Activated CD8-positive, alpha-beta memory T cell treated with anti-CD3 and anti-CD28 coated beads, Interleukin-2, amount 10 ng/mL, durations not matched to agents 7 days and 5 days (primary cell): ENCODE data around the gene SLCO6A1. TPM values are rescaled to one million over a fixed set of nuclear protein-coding genes. Genes with fewer than 3 reads are reported as not detected.

Source experiments
- ATAC-seq: fragments of 150-1000 bp; cut with Tn5 transposase; one replicate; pipeline ENCODE4 v1.10.0; 2021; ENCODE audit warnings: moderate library complexity
- CTCF ChIA-PET: fragments of 350-600 bp; sonication (Branson Sonifier 250); formaldehyde crosslinking; loops from one replicate; lab custom pipeline; 2021; ENCODE audit warnings: antibody characterized with exemption; lab: Charles Lee
- DNase-seq: peaks from one replicate; pipeline ENCODE4 v3.0.0-alpha.2; 2020
- H3K27ac Mint-ChIP-seq: one replicate; pipeline ENCODE4 v1.8.0; 2021; ENCODE audit warnings: mild to moderate bottlenecking, mixed read lengths
- H3K27me3 Mint-ChIP-seq: one replicate; pipeline ENCODE4 v1.8.0; 2021; ENCODE audit warnings: mixed read lengths
- H3K36me3 Mint-ChIP-seq: one replicate; pipeline ENCODE4 v1.8.0; 2021; ENCODE audit warnings: mild to moderate bottlenecking, mixed read lengths
- H3K4me1 Mint-ChIP-seq: one replicate; pipeline ENCODE4 v1.8.0; 2021; ENCODE audit warnings: mixed read lengths
- H3K4me3 Mint-ChIP-seq: one replicate; pipeline ENCODE4 v1.8.0; 2021; ENCODE audit warnings: mild to moderate bottlenecking, moderate library complexity, mixed read lengths
- H3K9me3 Mint-ChIP-seq: one replicate; pipeline ENCODE4 v1.8.0; 2022; ENCODE audit warnings: low read depth, mixed read lengths
- total RNA-seq, 2 experiments: library from RNA; stranded (reverse); gene quantifications; one replicate each; pipeline ENCODE4 v1.2.3, GENCODE V29; 2021

Gene SLCO6A1
- total RNA-seq, 2 experiments from 2014 or later = not detected

- Mint-ChIP-seq H3K9me3 (peaks cover 4% of the 10 kb centered on the region), H3K27ac (no peak overlapping the region), H3K27me3 (no peaks in the 10 kb centered on the region), H3K36me3 (no peaks in the 10 kb centered on the region), H3K4me3 (no peak overlapping the region), H3K4me1 (no peaks in the 10 kb centered on the region)
- ATAC-seq (no peak), DNase-seq (no peak)
- CTCF ChIA-PET = no interaction called here
Measured at GRCh38 chr5:102385365-102385764, 113.4 kb downstream of the SLCO6A1 start.

GRCh38 chr5:102380174-102380573 is 118.6 kb downstream of the SLCO6A1 start:
- no peak overlapping the region for H3K27ac Mint-ChIP-seq
- H3K4me3 Mint-ChIP-seq = no peak overlapping the region
- no peak for ATAC-seq
- no peaks in the 10 kb centered on the region for H3K27me3 Mint-ChIP-seq
- no peaks in the 10 kb centered on the region for H3K36me3 Mint-ChIP-seq
- H3K4me1 Mint-ChIP-seq = no peaks in the 10 kb centered on the region
- CTCF ChIA-PET = no interaction called here
- H3K9me3 Mint-ChIP-seq = peaks cover 1% of the 10 kb centered on the region
- no peak for DNase-seq

GRCh38 chr5:102375876-102376275 is 122.9 kb downstream of the SLCO6A1 start:
- CTCF ChIA-PET = no interaction called here
- Mint-ChIP-seq H3K4me1 (no peaks in the 10 kb centered on the region), H3K36me3 (no peaks in the 10 kb centered on the region), H3K27me3 (no peaks in the 10 kb centered on the region), H3K4me3 (no peak overlapping the region), H3K9me3 (no peaks in the 10 kb centered on the region), H3K27ac (no peak overlapping the region)
- ATAC-seq = no peak
- no peak for DNase-seq

- Mint-ChIP-seq H3K9me3 (no peaks in the 10 kb centered on the region), H3K4me3 (no peak overlapping the region), H3K36me3 (no peaks in the 10 kb centered on the region), H3K4me1 (no peaks in the 10 kb centered on the region), H3K27ac (no peak overlapping the region), H3K27me3 (no peaks in the 10 kb centered on the region)
- DNase-seq (no peak), ATAC-seq (no peak)
- CTCF ChIA-PET = no interaction called here
Measured at GRCh38 chr5:102375272-102375671, 123.5 kb downstream of the SLCO6A1 start.

GRCh38 chr5:102368392-102368791 is 130.4 kb downstream of the SLCO6A1 start:
- Mint-ChIP-seq H3K9me3 (no peaks in the 10 kb centered on the region), H3K36me3 (no peaks in the 10 kb centered on the region), H3K27me3 (no peaks in the 10 kb centered on the region), H3K4me3 (no peak overlapping the region), H3K4me1 (no peaks in the 10 kb centered on the region), H3K27ac (no peak overlapping the region)
- CTCF ChIA-PET = no interaction called here
- DNase-seq (no peak), ATAC-seq (no peak)

- Mint-ChIP-seq H3K4me3 (no peak overlapping the region), H3K36me3 (no peaks in the 10 kb centered on the region)
- CTCF ChIA-PET = no interaction called here
Measured at GRCh38 chr5:102341681-102342288, 157.0 kb downstream of the SLCO6A1 start.

GRCh38 chr5:102324714-102325113 is 174.1 kb downstream of the SLCO6A1 start:
- no peaks in the 10 kb centered on the region for H3K9me3 Mint-ChIP-seq
- H3K4me1 Mint-ChIP-seq = no peaks in the 10 kb centered on the region
- no peak overlapping the region for H3K4me3 Mint-ChIP-seq
- no peak overlapping the region for H3K27ac Mint-ChIP-seq
- DNase-seq = no peak
- ATAC-seq = no peak
- no peaks in the 10 kb centered on the region for H3K36me3 Mint-ChIP-seq
- CTCF ChIA-PET = no interaction called here
- no peaks in the 10 kb centered on the region for H3K27me3 Mint-ChIP-seq

More at GRCh38 chr5:102341681-102342288, 157.0 kb downstream of the SLCO6A1 start:
- DNase-seq (no peak), ATAC-seq (no peak)
- Mint-ChIP-seq H3K9me3 (no peaks in the 10 kb centered on the region), H3K27ac (no peak overlapping the region), H3K4me1 (no peaks in the 10 kb centered on the region), H3K27me3 (no peaks in the 10 kb centered on the region)

Other genes starting within 250 kb of the SLCO6A1 start
- under 1 TPM; 0.35 to 0.55 TPM for gene SLCO4C1, start 202.7 kb downstream of the SLCO6A1 start, total RNA-seq